Measurements from ENCODE around the gene UST. TPM values are rescaled to one million over a fixed set of nuclear protein-coding genes. Genes with fewer than 3 reads are reported as not detected.

The UST gene
- polyA plus RNA-seq, 1 donor = 5.8 TPM

DNA sequence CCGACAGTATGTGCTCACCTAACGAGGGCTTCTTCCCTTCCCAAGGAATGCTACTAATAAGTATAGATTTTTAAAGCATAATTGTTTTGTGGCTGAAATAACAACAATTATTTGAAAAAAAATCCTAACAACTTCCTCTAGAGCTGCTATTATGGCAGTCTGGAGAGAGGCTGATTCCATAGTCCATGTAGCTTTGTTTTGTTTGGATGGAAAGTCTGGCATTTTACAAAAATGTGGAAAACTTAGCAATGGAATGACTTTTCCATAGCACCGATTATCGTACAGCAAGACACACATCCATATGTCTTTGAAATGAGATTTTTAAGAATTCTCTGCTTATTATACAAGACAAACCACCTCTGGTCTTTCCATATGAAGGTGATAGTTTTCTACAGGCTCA, 318.3 kb downstream of the UST start:
- DNase-seq = peak; percentile 47

DNA sequence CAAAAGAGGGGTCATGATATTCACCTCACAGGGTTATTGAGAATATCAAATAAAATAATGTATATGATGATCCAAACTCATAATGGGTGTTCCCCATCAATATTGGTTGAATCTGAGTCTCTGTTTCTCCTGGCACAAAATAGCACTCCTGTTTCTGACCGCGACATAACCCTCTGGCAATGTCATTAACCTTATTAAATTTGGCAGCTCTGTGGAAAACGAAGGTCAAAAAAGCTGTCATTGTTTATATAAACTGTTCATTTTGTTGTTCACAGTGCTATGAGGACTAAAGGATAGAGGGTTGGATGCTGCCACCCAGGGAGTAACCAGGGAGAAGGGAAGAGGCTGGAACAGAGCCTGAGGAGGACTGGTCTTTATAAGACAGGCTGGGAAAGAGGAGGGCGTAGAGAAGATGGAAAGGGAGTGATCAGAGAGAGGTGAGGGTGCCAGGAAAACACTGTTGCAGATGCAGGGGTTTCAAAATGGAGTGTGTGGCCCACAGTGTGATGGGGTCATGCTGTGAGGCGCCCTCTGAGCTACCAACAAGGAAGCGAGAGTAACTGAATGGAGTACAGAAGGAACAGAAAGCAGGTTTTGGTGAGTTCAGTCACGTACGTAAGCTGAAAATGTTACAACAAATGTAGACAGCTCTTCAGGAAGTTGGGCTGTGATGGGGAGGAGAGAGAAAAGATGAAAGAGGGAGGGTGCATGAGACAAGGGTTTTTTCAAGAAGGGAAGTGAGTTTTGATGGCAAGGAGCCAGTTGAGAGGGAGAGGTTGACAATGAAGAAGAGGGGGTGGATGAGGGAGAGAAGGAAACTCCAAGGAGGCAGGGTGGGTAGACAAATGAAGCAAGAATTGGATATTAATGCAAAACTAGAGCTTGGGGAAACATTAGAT, 319.1 kb downstream of the UST start:
- DNase-seq = no peak

DNA sequence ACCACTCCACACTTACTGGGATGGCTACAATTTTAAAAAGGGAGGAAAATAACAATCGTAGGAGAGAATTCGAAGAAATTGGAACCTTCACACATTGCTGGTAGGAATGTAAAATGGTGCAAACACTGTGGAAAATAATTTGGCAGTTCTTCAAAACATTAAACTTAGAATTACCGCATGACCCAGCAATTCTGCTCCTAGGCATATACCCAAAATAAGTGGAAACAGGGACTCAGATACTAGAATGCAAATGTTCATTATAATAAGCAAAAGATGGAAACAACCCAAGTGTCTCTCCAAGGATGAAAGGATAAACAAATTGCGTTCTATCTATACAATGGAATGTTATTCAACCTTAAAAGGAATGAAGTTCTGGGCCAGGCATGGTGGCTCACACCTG, 325.2 kb downstream of the UST start:
- no peak for DNase-seq

DNA sequence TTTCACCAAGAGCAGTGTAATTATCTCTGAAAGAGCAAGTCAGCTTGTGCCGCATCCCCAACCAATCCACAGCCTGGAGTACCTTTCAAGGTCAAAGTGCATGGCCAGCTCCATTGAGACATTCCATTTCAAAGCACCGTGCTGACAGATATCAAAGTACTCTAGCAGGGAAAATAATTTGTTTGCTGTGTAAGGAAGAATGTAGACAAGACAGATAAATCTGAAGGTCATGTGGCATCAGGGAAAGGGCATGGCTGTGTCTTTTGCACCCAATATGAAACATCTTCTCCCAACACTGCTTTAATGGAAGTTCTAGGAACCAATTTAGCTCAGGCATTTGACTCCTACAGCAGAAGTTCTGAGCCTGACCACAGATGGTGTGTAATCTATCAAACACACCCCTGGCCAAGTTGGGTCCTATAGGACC, 328.0 kb downstream of the UST start:
- DNase-seq = no peak

DNA sequence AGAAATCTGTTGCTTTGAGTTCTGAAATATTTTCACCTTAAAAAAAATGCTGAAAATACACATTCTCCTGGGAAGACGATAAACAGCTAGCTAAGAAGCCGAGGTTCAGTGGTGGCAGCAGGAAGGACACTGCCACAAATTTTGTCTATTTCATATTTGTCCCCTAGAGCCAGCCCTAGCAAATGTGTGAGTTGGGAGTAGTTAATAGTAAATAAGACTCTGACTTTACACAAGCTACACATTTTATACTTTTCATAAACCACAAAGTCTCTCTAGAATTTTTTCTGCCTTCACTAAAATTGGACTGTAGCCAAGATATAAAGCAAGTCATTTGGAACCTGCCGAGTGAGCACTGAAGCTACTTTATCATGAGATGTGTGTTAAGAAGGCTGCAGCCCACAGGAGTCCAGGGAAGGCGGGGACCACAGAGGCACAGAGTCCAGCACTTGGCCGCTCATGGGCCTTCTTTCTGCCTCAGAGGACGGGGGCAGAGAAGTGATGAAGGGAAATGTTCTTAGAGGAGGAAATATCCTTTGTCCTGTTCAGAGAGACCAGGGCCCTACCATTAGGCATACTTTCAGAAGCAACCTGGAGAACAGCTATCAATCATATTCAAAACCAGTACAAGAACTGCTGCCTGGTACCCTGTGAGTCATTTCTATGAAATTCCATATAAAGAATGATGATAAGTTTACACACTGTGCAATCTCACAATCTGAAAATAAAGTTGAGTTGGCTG, 329.0 kb downstream of the UST start:
- no peak for DNase-seq

DNA sequence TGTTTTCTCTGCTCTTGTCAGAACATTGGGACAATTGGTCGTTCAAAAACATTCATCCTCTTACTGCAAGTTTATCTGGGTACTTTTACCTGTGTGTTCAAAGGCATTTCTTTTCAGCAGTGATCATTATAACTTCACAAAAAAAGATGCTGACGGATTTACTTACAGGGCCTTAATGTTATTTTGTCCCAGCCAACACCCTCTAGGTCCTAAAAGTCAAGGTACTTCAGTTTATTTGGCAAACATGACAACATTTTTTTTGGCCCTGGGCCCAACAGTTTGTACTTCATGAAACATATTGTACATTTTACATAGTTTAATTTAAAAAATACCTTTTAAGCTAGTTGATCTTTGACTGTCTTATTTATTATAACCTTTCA, 329.5 kb downstream of the UST start:
- no peak for DNase-seq

DNA sequence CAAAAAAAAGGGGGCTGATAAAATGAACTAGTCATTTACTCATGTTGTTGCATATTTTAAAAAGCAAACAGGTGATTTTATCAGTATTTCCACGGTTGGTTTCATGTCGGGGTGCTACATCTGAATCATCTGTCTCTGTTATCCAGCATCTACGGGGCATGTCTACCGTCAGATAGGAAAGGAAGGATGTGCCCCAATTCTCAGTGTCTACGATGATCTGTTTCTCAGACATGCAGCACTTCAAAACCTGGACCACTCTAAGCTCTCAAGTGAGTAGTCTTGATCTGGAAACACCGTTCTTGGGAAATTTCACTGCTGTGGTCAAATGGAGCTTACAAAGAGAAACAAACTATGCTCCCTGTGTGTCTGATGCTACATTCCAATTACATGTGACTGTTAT, 330.4 kb downstream of the UST start:
- DNase-seq = no peak

DNA sequence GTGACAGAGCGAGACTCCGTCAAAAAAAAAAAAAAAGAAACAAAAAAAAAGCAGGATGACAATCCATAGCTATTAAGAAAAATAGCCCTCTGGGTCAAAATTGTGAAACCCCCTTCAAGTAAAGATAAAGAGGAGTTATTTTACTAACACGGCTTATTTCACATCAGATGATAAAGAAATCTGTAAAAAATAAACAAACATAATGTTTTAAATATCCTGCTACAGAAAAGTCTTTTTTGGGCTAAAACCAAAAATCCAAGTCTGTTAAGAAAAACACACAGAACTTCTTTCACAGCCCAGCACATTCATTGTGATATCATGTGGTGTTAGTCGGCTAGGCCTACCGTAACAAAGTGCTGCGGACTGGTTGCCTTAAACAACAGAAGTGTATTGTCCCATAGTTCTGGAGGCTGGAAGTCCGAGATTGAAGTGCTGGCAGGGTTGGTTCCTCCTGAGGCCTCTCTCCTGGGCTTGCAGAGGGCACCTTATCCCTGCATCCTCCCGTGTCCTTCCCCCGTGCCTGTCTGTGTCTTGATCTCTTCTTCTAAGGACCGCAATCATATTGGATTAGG, 331.5 kb downstream of the UST start:
- DNase-seq = no peak

DNA sequence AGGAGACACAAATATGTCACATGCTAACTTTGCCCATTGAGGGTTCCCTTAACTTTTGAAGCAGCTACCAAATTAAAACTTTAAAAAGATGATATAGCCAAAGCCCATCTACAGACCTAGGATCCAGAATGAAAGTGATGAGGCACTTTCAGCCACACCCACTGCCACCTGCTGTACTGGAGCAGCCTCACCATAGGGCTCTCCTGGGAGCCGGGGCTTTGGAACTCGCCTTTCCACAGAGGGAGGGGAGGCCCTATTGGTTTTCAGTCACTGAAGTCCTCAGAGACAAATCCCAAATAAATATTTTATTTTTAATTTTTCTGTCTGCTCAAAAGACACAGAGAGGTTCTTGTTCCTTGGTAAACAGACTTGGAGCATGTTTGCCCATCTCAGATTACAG, 332.6 kb downstream of the UST start:
- DNase-seq = no peak

DNA sequence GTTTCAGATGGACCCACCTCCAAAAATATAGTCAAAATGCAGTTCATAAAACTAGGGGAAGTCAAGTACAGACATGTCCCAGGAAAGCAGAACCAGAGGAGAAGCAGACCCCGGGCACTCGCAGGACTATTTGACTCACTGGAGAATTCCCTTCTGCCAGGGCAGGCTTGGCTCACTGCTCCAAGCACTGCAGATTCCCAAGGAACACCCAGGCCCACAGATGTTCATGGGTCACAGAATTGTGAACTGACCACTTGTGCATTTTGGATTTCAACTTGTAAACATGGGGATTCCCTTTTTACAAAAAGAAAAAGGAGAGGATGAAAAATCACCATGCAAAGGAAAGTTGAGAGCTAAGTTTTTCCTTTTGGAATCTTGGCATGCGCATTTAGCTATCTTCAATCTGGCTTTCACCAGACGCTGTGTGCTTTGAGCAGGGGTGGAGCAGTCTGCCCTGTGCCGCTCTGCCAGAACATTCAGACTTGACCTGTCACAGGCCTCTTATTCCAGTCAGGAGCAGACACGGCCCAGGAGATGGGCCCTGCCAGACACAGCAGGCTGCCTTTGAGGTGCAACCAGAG, 333.2 kb downstream of the UST start:
- peak; percentile 69 for DNase-seq

DNA sequence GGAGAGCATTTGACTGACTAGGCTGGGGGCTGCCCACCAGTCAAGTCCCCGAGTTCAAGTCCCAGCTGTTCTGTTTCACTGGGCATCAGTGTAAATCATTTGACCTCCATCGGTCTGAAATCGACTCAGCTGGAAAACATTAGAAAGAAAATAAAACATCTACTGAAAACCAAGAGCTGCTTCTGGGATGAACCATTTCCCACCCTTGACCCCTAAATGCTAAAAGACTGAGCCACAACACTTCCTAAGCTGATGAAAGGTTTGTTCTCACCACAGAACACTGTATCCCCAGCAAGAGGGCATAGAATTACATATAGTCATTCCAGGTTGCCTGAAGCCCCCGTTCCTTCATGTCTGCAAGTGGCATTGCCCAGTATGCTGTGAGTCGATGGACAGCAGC, 333.7 kb downstream of the UST start:
- no peak for DNase-seq

DNA sequence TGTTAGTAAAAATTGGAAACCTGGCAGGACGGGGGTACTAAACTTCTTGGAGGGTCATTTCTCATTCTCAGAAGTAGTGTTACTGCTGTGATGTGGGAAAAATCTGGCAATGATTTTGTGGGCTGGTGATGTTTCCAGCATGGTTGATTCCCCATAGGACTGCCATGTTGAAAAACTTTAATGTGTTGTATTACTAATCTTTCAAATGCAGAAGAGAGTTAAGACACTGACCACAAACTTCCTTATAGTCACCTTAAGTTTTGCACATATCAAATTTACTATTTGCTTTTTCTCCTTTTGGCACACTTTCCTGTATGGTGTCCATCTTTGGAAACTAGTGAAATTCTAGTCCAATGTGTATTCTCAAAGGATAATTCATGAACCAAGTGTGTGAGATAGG, 334.5 kb downstream of the UST start:
- DNase-seq = no peak

DNA sequence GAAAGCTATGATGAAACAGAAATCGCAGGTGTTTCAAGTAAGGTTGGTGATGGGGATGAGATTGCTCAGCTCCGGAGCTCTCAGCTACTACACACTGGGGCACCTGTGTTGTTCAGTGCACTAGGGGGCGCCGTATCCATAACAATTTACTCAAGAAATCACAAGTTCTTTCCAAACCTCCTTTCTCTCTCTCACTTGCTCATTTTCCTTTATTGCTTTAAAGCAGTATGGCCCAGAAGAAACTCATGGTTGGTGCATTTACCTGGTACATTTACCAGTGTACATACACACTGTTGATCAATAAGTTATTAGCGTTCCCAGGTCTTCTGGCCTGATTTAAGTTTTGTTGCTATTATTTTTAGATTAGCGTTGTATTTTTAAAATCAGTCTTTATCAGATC, 335.5 kb downstream of the UST start:
- DNase-seq = peak; percentile 75

DNA sequence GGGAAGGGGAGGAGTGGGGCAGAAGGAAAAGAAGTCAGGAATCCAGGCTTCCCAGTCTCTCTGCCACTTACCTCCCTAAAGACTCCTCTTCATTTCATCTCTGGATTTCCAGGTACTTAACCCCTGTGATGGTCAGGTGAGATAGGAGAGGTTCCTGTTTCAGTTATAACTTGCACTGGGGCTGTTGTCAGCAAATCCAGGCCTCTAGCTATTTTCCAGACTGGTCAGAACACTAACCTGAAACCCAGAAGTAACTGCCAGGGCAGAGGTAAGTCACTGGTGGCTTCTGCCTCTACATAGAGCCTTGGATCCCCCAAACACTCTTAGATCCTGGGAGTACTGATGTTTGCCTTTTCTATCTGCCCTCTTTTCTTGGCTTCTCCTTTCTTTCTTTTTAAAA, 337.2 kb downstream of the UST start:
- no peak for DNase-seq

DNA sequence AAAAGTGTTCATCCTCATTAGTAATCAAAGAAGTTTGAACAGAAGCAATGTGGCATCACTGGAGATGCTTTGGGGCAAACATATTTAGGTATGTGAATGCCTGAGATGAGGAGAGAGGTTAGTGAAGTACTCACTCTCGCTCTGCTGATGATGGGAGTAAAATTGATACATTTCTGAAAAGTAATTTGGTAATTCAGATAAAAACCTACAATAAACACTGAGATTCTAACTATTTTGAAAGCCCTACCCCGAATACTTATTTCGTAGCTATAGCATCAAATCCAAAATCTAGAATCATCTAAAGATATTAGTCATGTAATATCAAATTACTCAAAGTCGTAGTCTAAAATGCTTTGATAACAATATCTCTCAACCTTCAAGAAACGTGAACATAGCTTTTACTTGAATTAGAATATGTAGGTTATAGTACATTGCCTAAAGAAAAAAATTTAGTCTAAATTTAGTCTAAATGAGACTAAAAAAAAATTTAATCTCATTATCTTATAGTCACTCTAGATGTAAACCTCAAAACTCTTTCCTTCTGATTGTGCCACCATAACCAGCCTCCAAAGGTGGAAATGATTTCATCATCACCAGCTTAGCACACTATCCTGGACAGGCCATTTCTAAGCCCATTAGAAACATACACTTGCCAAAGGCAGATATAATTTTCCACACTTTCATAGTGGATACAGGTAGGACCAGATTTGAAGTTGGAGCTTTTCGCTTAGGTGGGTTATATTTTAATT, 338.2 kb downstream of the UST start:
- no peak for DNase-seq

DNA sequence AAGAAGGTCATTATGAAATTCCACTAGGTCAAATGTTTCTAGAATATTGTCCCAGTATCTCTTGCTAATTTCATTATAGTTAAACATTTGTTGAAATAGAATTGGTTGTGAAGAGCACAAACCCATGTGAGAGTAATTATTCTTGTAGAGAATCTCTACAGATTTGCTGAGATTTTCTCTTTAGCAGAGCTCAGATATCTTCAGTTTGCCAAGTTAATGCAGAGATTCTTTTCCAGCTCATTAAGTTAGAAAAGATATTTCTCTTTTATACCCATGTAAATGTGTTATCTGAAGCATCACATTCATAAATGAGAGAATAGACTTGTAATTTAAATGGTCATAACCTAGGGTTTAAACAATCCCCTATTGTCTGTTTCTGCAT, 338.7 kb downstream of the UST start:
- DNase-seq = no peak

DNA sequence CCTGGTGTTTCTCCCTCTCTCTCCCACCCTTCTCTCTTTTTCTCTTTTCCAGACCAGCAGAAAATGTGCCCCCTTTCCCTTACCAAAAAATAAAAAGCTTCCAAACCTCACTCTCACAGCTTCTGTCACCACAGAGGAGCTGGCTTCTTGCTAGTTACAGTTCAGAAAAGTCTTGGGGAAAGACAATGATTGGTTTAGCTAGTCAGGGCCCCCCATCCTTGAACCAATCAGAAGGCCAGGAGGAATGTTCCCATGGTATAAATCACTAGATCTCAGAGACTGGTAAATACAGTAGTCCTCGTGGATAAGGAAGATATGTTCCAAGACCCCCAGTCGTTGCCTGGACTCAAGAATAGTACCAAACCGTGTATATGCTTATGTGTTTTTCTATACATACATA, 339.5 kb downstream of the UST start:
- no peak for DNase-seq

DNA sequence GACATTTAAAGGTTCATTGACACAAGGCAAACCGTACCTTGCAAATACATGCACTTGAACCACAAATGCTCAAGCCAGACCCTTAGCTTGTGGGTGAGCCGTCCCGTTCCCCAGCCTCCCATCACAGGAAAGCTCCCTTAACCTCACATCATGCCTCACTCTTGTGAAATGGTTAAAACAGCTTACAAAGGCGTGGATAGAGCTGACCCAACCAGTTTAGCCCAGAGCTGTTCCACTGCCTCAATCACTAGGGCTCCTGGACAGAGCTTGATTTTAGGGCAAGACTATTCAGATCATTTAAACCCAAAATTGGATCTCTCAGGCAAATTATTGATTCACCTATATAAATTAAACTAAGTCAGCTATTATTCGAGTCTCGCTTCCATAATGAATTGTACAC, 341.1 kb downstream of the UST start:
- DNase-seq = no peak

DNA sequence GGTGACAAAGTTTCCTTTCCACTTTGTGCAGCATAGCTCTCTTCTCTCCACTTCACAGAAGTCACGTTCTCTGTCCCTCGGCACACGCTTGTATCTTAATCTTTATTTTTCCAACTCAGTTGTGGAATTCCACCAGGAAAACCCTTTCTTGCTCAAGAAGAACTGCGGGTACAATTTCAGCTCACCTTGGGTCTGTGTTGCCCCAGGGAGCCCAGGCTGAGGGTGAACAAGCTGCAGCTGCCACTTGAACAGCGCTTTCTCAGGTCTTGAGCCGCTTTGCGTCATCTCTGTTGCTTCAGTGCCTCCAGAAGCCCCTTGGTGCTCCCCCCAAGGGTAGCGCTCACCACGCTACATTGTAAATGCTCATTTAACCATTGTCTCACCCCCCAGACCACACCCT, 341.5 kb downstream of the UST start:
- no peak for DNase-seq

DNA sequence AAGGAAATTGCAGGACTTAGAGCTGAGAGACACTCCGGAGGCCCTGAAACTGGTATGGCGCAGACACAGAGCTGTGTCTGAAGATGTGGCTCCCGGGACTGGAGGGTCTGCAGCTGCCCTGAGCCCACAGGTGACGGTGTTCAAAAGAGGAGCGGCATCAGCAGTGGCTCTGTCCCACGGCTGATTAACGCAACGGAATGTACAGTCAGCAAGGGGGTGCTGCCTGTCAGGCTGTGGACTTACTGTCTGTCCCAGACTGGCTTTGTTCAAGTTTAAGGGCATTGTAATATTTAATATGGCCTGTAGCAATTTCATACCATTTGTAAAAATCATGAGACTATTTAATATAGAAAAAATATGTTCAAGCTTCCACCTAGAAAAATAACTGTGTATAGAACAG, 342.7 kb downstream of the UST start:
- no peak for DNase-seq

DNA sequence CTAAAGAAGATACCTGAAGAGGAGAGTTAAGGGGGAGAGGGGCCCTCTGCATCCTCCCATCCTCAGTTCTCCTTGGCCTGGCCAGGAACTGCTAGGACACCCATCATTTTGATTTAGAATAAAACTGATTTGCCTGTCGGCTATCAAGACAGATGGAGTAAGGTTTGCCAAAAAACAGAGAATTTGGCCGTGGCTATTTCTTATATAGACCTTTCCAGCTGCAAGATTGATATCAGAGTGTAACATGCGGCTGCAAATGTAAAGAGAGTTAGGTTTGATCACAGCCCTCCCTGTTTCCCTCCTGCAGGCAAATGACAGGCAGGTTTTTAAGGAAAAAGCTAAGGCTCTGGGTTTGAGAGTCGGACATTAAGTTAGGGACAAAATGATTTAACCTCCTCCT, 344.1 kb downstream of the UST start:
- no peak for DNase-seq

DNA sequence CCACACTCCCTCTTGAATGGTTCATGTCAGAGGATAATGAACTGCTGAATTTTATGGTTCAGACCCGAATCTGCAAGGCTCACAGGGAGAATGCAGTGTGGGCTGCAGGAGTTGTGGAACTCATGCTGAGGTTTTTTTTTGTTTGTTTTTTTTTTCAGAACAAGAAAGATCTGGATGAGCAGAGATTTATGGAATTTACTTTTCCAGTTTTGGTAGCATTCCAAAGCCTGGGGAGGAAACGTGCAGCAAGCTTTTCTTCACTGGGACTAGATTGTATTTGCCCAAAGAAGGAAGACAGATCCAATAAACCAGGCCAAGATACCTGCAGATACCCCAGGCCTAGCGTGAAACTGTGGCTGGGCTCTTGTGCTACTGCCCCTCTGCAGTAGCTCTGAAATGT, 346.8 kb downstream of the UST start:
- no peak for DNase-seq

DNA sequence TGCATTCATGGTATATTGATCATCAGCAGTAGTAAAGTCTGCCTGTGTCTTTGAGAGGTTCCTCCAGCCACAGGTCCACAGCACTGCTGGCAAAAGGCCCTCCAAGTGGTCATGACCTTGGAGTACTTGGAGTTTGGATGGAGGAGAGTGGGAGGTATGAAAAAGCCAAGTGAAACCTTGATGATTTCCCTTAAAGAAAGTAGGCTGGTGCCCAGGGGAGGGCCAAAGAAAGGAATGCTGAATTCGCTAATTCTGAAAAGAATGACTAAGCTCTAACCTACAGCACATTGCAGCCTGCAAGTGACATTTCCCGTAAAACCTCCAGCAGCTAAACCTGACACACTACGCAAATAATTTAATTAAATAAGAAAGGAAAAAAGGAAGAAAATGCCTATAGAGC, 347.3 kb downstream of the UST start:
- DNase-seq = no peak

All from hindlimb muscle (tissue), 1 donor.